Stimulated activated CD8-positive, alpha-beta memory T cell treated with anti-CD3 and anti-CD28 coated beads, Interleukin-15, amount 100 ng/mL, for 4 hours (primary cell): ENCODE results near the gene PRDM8.
A peak's percentile ranks its signal among the peaks of the same experiment; 100 is the strongest.

Experiments used
- DNase-seq, 2 donors: peaks; one replicate each; pipeline ENCODE4 v3.0.0-alpha.2; 2020; ENCODE audit warnings: low read depth in 2 of 2

The PRDM8 gene

GRCh38 chr4:80201252-80202151 lies 4.2 kb downstream of the PRDM8 start:
- peak; percentile 64 to 71 for DNase-seq

- peak in 1 of 2 donors; percentile 59 for DNase-seq
Observed at GRCh38 chr4:80202190-80202711, 4.9 kb downstream of the PRDM8 start.

- DNase-seq, result no peak
Observed at GRCh38 chr4:80202741-80203553, 5.6 kb downstream of the PRDM8 start.

GRCh38 chr4:80204433-80205011 lies 7.2 kb downstream of the PRDM8 start:
- no peak for DNase-seq

GRCh38 chr4:80206111-80206510 lies 8.8 kb downstream of the PRDM8 start:
- no peak for DNase-seq

- DNase-seq, result no peak
Observed at GRCh38 chr4:80206521-80207171, 9.3 kb downstream of the PRDM8 start.

GRCh38 chr4:80207172-80207583 lies 9.9 kb downstream of the PRDM8 start:
- no peak for DNase-seq

- no peak for DNase-seq
Observed at GRCh38 chr4:80207664-80208063, 10.4 kb downstream of the PRDM8 start.

- DNase-seq, result no peak
Observed at GRCh38 chr4:80208610-80209339, 11.5 kb downstream of the PRDM8 start.

GRCh38 chr4:80209340-80209701 lies 12.0 kb downstream of the PRDM8 start:
- no peak for DNase-seq

GRCh38 chr4:80210549-80210948 lies 13.2 kb downstream of the PRDM8 start:
- no peak for DNase-seq

- DNase-seq, result no peak
Observed at GRCh38 chr4:80213117-80213815, 16.0 kb downstream of the PRDM8 start.

- DNase-seq, result no peak
Observed at GRCh38 chr4:80215449-80216052, 18.2 kb downstream of the PRDM8 start.

GRCh38 chr4:80216100-80216761 lies 18.9 kb downstream of the PRDM8 start:
- DNase-seq, result no peak

- DNase-seq, result no peak
Observed at GRCh38 chr4:80219301-80220025, 22.2 kb downstream of the PRDM8 start.

GRCh38 chr4:80220711-80221110 lies 23.4 kb downstream of the PRDM8 start:
- DNase-seq, result no peak

- DNase-seq, result no peak
Observed at GRCh38 chr4:80221161-80221560, 23.9 kb downstream of the PRDM8 start.

GRCh38 chr4:80225595-80225994 lies 28.3 kb downstream of the PRDM8 start:
- DNase-seq, result no peak

- no peak for DNase-seq
Observed at GRCh38 chr4:80226094-80226493, 28.8 kb downstream of the PRDM8 start.
